HG02798 (cell line): Measurements from ENCODE around the gene ZNF701.
"Not testable (repeated sequence)": the region's sequence is repeated elsewhere in the genome, so short reads cannot be mapped to it uniquely, and the experiment has no call there.

Experiments used
- ATAC-seq: cut with Tn5 transposase; IDR thresholded peaks from one replicate; pipeline ENCODE4 v1.9.1; 2021; ENCODE audit warnings: mild to moderate bottlenecking; ENCODE audit not compliant: unreplicated experiment, poor library complexity

The ZNF701 gene

GRCh38 chr19:52561611-52562010 is 8.5 kb upstream of the ZNF701 start:
- ATAC-seq = not testable (repeated sequence)

GRCh38 chr19:52566121-52566520 is 4.0 kb upstream of the ZNF701 start:
- no peak for ATAC-seq

- no peak for ATAC-seq
Measured at GRCh38 chr19:52566588-52566987, 3.5 kb upstream of the ZNF701 start.

- no peak for ATAC-seq
Measured at GRCh38 chr19:52567921-52568320, 2.2 kb upstream of the ZNF701 start.

GRCh38 chr19:52569638-52569999 is 468 bp upstream of the ZNF701 start:
- ATAC-seq = not testable (repeated sequence)

- no peak for ATAC-seq
Measured at GRCh38 chr19:52584736-52585440, 14.8 kb downstream of the ZNF701 start.

- ATAC-seq = no peak
Measured at GRCh38 chr19:52585604-52586003, 15.5 kb downstream of the ZNF701 start.

GRCh38 chr19:52590728-52591127 is 20.6 kb downstream of the ZNF701 start:
- ATAC-seq = no peak

GRCh38 chr19:52592301-52592700 is 22.2 kb downstream of the ZNF701 start:
- ATAC-seq = no peak

- not testable (repeated sequence) for ATAC-seq
Measured at GRCh38 chr19:52593441-52593840, 23.4 kb downstream of the ZNF701 start.

GRCh38 chr19:52599241-52599640 is 29.2 kb downstream of the ZNF701 start:
- no peak for ATAC-seq

GRCh38 chr19:52600639-52601024 is 30.5 kb downstream of the ZNF701 start:
- ATAC-seq = peak; percentile 18

GRCh38 chr19:52601025-52601973 is 31.2 kb downstream of the ZNF701 start:
- ATAC-seq = peak; percentile 95

GRCh38 chr19:52601974-52602366 is 31.9 kb downstream of the ZNF701 start:
- not testable (repeated sequence) for ATAC-seq

- no peak for ATAC-seq
Measured at GRCh38 chr19:52602941-52603340, 32.9 kb downstream of the ZNF701 start.

- no peak for ATAC-seq
Measured at GRCh38 chr19:52603558-52604207, 33.6 kb downstream of the ZNF701 start.

- ATAC-seq = no peak
Measured at GRCh38 chr19:52613299-52613906, 43.3 kb downstream of the ZNF701 start.

GRCh38 chr19:52621376-52621775 is 51.3 kb downstream of the ZNF701 start:
- ATAC-seq = no peak

GRCh38 chr19:52622261-52622660 is 52.2 kb downstream of the ZNF701 start:
- no peak for ATAC-seq

- ATAC-seq = no peak
Measured at GRCh38 chr19:52626915-52627314, 56.8 kb downstream of the ZNF701 start.

GRCh38 chr19:52627441-52627840 is 57.4 kb downstream of the ZNF701 start:
- ATAC-seq = not testable (repeated sequence)
